A549 (cell line): ENCODE results near the gene KCNQ1. TPM values are rescaled to one million over a fixed set of nuclear protein-coding genes. Genes with fewer than 3 reads are reported as not detected.

Source experiments
- ATAC-seq, 2 experiments: fragments of 200-7000 bp in 1 of 2; fragments of >200 bp in 1 of 2; cut with Nextera tagmentation in 1 of 2; cut with Tn5 transposase in 1 of 2; 3 replicates each; pipeline versions ENCODE4 v1.8.0 to v1.9.1; 2018 to 2020; ENCODE audit warnings: mild to moderate bottlenecking in 1 of 2, moderate library complexity in 1 of 2
- CTCF ChIA-PET: fragments of 300-600 bp; sonication (Branson Sonifier 250); formaldehyde crosslinking; extraction: SDS; loops from one replicate; lab custom pipeline; 2021; ENCODE audit warnings: antibody characterized with exemption, inconsistent platforms; lab: Yijun Ruan, JAX
- POLR2A ChIA-PET: fragments of 350-600 bp; formaldehyde crosslinking; extraction: SDS; loops from one replicate; lab custom pipeline; 2021; ENCODE audit warnings: antibody characterized with exemption, inconsistent platforms; lab: Yijun Ruan, JAX
- DNase-seq, 2 experiments: peaks; one replicate each; pipeline versions ENCODE4 v3.0.0 to v3.0.0-alpha.2; 2011 to 2016; ENCODE audit warnings: low read depth in 1 of 2, low spot score in 1 of 2
- FAIRE-seq: peaks from 2 replicates; lab custom pipeline; 2011; peaks lifted over from hg19 to GRCh38; lab: Jason Lieb, UNC
- H3K27ac ChIP-seq, 2 experiments: fragments of >200 bp; sonication (Bioruptor Twin); formaldehyde crosslinking; 3 replicates each; pipeline ENCODE4 v1.5.1; 2016 to 2017
- H3K4me1 ChIP-seq: fragments of >200 bp; sonication (Bioruptor Twin); formaldehyde crosslinking; 3 replicates; pipeline ENCODE4 v1.6.1; 2016
- H3K4me2 ChIP-seq: fragments of >200 bp; sonication (Bioruptor Twin); formaldehyde crosslinking; 3 replicates; pipeline ENCODE4 v1.6.1; 2016
- H3K4me3 ChIP-seq: fragments of >200 bp; sonication (Bioruptor Twin); formaldehyde crosslinking; 3 replicates; pipeline ENCODE4 v1.5.1; 2016
- H3K9me3 ChIP-seq: fragments of >200 bp; sonication (Bioruptor Twin); formaldehyde crosslinking; 3 replicates; pipeline ENCODE4 v1.6.1; 2016
- ATOH8 ChIP-seq: fragments of 250-450 bp; sonication (Bioruptor Pico); IDR thresholded peaks from 2 replicates; pipeline ENCODE4 v1.5.0; 2020; ENCODE audit warnings: low read depth, mild to moderate bottlenecking, moderate library complexity
- CBX8 ChIP-seq: fragments of 200-600 bp; sonication (generic); IDR thresholded peaks from 2 replicates; pipeline ENCODE4 v1.6.1; 2016
- CTCF ChIP-seq: fragments of >200 bp; sonication (Bioruptor Twin); formaldehyde crosslinking; IDR thresholded peaks from 3 replicates; pipeline ENCODE4 v1.5.1; 2016
- FOSB ChIP-seq: fragments of 250-450 bp; sonication (Bioruptor Pico); IDR thresholded peaks from 2 replicates; pipeline ENCODE4 v1.5.0; 2020; ENCODE audit warnings: mild to moderate bottlenecking, moderate library complexity
- FOSL2 ChIP-seq, 2 experiments: fragments of 450-650 bp in 1 of 2; fragments of >200 bp in 1 of 2; sonication (Bioruptor Twin) in 1 of 2; formaldehyde crosslinking; IDR thresholded peaks; 2 replicates each; pipeline versions ENCODE4 v1.5.0 to v1.6.1; 2016 to 2020; ENCODE audit warnings: mild to moderate bottlenecking in 1 of 2, moderate library complexity in 1 of 2
- GATA3 ChIP-seq: IDR thresholded peaks from 2 replicates; pipeline ENCODE4 v1.6.1; 2012; ENCODE audit warnings: borderline replicate concordance
- HEYL ChIP-seq: fragments of 250-450 bp; sonication (Bioruptor Pico); IDR thresholded peaks from 2 replicates; pipeline ENCODE4 v1.8.0; 2021; ENCODE audit warnings: mild to moderate bottlenecking, moderate library complexity
- HOXB5 ChIP-seq: fragments of 250-450 bp; sonication (Bioruptor Pico); IDR thresholded peaks from 2 replicates; pipeline ENCODE4 v1.5.0; 2020; ENCODE audit warnings: mild to moderate bottlenecking, moderate library complexity
- JUN ChIP-seq, 2 experiments: fragments of >200 bp; sonication (Bioruptor Twin); formaldehyde crosslinking; IDR thresholded peaks; 2 replicates in 1 of 2; 3 replicates in 1 of 2; pipeline ENCODE4 v1.6.1; 2016 to 2017
- KDM5A ChIP-seq: fragments of 200-600 bp; sonication (generic); IDR thresholded peaks from 2 replicates; pipeline ENCODE4 v1.6.1; 2016; ENCODE audit warnings: antibody characterized with exemption, mild to moderate bottlenecking
- MAFK ChIP-seq: fragments of 450-650 bp; IDR thresholded peaks from 2 replicates; pipeline ENCODE4 v1.6.1; 2014; ENCODE audit not compliant: partially characterized antibody
- MAZ ChIP-seq: fragments of 150-350 bp; IDR thresholded peaks from 2 replicates; pipeline ENCODE4 v1.6.1; 2014; ENCODE audit warnings: antibody characterized with exemption, low read depth, low read length, borderline replicate concordance
- NFE2L2 ChIP-seq: fragments of 150-350 bp; conservative IDR thresholded peaks from 2 replicates; pipeline ENCODE4 v1.6.1; 2014; ENCODE audit warnings: low read length
- NR3C1 ChIP-seq: fragments of >200 bp; sonication (Bioruptor Twin); formaldehyde crosslinking; IDR thresholded peaks from 3 replicates; pipeline ENCODE4 v1.6.1; 2017
- PHF8 ChIP-seq: fragments of 200-600 bp; sonication (generic); IDR thresholded peaks from 2 replicates; pipeline ENCODE4 v1.6.1; 2016; ENCODE audit warnings: low read depth, mild to moderate bottlenecking, antibody characterized with exemption, moderate library complexity, borderline replicate concordance
- RAD21 ChIP-seq, 2 experiments: fragments of >200 bp in 1 of 2; sonication (Bioruptor Twin) in 1 of 2; formaldehyde crosslinking in 1 of 2; IDR thresholded peaks in 1 of 2; conservative IDR thresholded peaks in 1 of 2; 2 replicates in 1 of 2; 3 replicates in 1 of 2; pipeline ENCODE4 v1.6.1; 2012 to 2018; ENCODE audit warnings: inconsistent platforms in 1 of 2
- RARB ChIP-seq: fragments of 250-450 bp; sonication (Bioruptor Pico); IDR thresholded peaks from 2 replicates; pipeline ENCODE4 v1.8.0; 2021; ENCODE audit warnings: mild to moderate bottlenecking, moderate library complexity
- RNF2 ChIP-seq: fragments of 200-600 bp; sonication (generic); IDR thresholded peaks from 2 replicates; pipeline ENCODE4 v1.6.1; 2016; ENCODE audit warnings: low read depth, mild to moderate bottlenecking, antibody characterized with exemption, moderate library complexity, borderline replicate concordance
- SMC3 ChIP-seq: fragments of >200 bp; sonication (Bioruptor Twin); formaldehyde crosslinking; IDR thresholded peaks from 3 replicates; pipeline ENCODE4 v1.6.1; 2018; ENCODE audit warnings: inconsistent platforms
- TP53 ChIP-seq: fragments of 250-450 bp; sonication (Bioruptor Pico); IDR thresholded peaks from 2 replicates; pipeline ENCODE4 v1.5.0; 2021; ENCODE audit warnings: mild to moderate bottlenecking, moderate library complexity
- ZSCAN20 ChIP-seq: fragments of 250-450 bp; sonication (Bioruptor Pico); IDR thresholded peaks from 2 replicates; pipeline ENCODE4 v1.8.0; 2022; ENCODE audit warnings: mild to moderate bottlenecking, moderate library complexity
- WGBS: methylation state at CpG from one replicate; pipeline ENCODE4 v1.1.6; 2017; ENCODE audit errors: missing lambda C conversion rate; 5-methylcytosine and 5-hydroxymethylcytosine counted together
- polyA plus RNA-seq, 4 experiments: library from polyadenylated mRNA; depleted of rRNA in 3 of 4; stranded (reverse); fragments of >200 nt; fragmentation: RNase III in 1 of 4; extraction: RNeasy Plus Mini Kit Qiagen cat#74134 plus additional on column Dnase treatment in 1 of 4; gene quantifications; 2 replicates in 3 of 4; 3 replicates in 1 of 4; pipeline ENCODE4 v1.2.3, GENCODE V29; 2011 to 2017
- TF ChIP-seq, protein P1 (sequence below): IDR thresholded peaks from 2 replicates; pipeline ENCODE4 v1.6.1; 2012

KCNQ1 gene
- polyA plus RNA-seq, 2 of the 4 experiments (the other 2 are of a cell fraction) = 0.14 to 0.17 TPM

- ChIA-PET CTCF (interaction anchor here (0.9 to 2.0 kb wide), 6 partner anchors 9 to 199 kb away, joined by 3 to 6 read pairs (median 4); no protein-coding TSS in a partner anchor), POLR2A (no interaction called here)
- no peak overlapping the region for H3K27ac ChIP-seq
- 83% methylated on average over 3 of the region's 3 CpGs for WGBS
- H3K9me3 ChIP-seq = no peaks in the 10 kb centered on the region
- no peak for FAIRE-seq
- no peak for DNase-seq
- no peak overlapping the region for H3K4me2 ChIP-seq
- no peaks in the 10 kb centered on the region for H3K4me1 ChIP-seq
- TF ChIP-seq SMC3 (peak; percentile 27; the same call in 1 of the 3 replicates), CTCF (peak; percentile 24; the same call in 1 of the 3 replicates), RAD21 (conservative IDR thresholded peaks at IDR 0.05 in 1 of 2, IDR thresholded peaks at IDR 0.05 in 1 of 2) (peak in 1 of 2 experiments; percentile 26; a peak in 2 of 5 replicates), FOSL2 (IDR thresholded peaks at IDR 0.05) (no peak), FOSL2 (CRISPR knock-in tag; IDR thresholded peaks at IDR 0.05) (no peak), CBX8 (no peak)
- TF ChIP-seq, all 56 proteins: peak for 3
- ATAC-seq = peak; percentile 18 to 45; a peak in 2 of 6 replicates
- H3K4me3 ChIP-seq = no peak overlapping the region
These were observed 247.4 kb downstream of the KCNQ1 start for GRCh38 chr11:2691991-2692875.

GRCh38 chr11:2693271-2694261 lies 248.8 kb downstream of the KCNQ1 start:
- no peak for FAIRE-seq
- H3K4me1 ChIP-seq = peaks cover 7% of the 10 kb centered on the region; the same call in 2 of the 3 replicates
- TF ChIP-seq HEYL (CRISPR knock-in tag) (no peak), MAZ (no peak), RARB (CRISPR knock-in tag) (no peak), ZSCAN20 (no peak)
- H3K9me3 ChIP-seq = no peaks in the 10 kb centered on the region
- ChIA-PET POLR2A (no interaction called here), CTCF (interaction anchor here (0.9 to 2.4 kb wide), 4 partner anchors 10 to 198 kb away, joined by 3 to 14 read pairs (median 5); no protein-coding TSS in a partner anchor)
- WGBS = 88% methylated on average over 12 of the region's 18 CpGs
- no peak overlapping the region for H3K4me2 ChIP-seq
- H3K27ac ChIP-seq = no peak overlapping the region
- no peak overlapping the region for H3K4me3 ChIP-seq
- peak in 1 of 2 experiments; percentile 10 for DNase-seq
- ATAC-seq = peak in 1 of 2 experiments; percentile 42; a peak in 2 of 6 replicates

DNA sequence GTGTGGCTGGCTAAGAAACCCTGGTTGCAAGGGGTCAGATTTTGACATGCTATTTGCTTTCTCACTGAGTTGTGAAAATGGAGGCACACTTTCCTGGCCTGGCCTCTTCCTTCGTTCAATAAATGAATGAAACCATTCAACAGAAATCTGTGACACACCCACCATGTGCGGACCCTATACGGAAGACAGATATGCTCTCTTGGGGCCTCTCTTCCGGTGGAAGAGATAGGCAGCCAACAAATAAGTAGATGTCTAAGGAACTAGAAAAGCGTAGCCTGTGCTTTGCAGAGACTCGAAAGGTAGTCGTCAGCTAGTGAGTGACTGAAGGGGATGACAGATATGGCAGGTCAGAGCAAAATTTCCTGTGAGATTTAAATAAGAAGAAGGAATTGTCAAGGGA lies 249.7 kb downstream of the KCNQ1 start:
- ATAC-seq (no peak), FAIRE-seq (no peak), DNase-seq (no peak)
- WGBS = 93% methylated on average over 7 of the region's 7 CpGs
- ChIA-PET POLR2A (no interaction called here), CTCF (interaction anchor here (1.0 to 2.4 kb wide), 4 partner anchors 161 to 229 kb away, joined by 3 to 14 read pairs (median 4); no protein-coding TSS in a partner anchor)
- Histone ChIP-seq H3K4me1 (peaks cover 11% of the 10 kb centered on the region; the same call in 2 of the 3 replicates), H3K4me3 (no peak overlapping the region), H3K4me2 (no peak overlapping the region), H3K27ac (no peak overlapping the region), H3K9me3 (no peaks in the 10 kb centered on the region)
- TF ChIP-seq MAFK (no peak), NFE2L2 (no peak), MAZ (no peak), TP53 (CRISPR knock-in tag) (no peak), FOSB (CRISPR knock-in tag) (no peak), GATA3 (no peak), CTCF (no peak), PHF8 (no peak), RARB (CRISPR knock-in tag) (no peak), ATOH8 (CRISPR knock-in tag) (no peak), NR3C1 (no peak), JUN (IDR thresholded peaks at IDR 0.05) (no peak), HOXB5 (no peak), FOSL2 (IDR thresholded peaks at IDR 0.05) (no peak), FOSL2 (CRISPR knock-in tag; IDR thresholded peaks at IDR 0.05) (no peak), KDM5A (no peak), SMC3 (no peak), RNF2 (no peak)
- TF ChIP-seq, protein P1, sequence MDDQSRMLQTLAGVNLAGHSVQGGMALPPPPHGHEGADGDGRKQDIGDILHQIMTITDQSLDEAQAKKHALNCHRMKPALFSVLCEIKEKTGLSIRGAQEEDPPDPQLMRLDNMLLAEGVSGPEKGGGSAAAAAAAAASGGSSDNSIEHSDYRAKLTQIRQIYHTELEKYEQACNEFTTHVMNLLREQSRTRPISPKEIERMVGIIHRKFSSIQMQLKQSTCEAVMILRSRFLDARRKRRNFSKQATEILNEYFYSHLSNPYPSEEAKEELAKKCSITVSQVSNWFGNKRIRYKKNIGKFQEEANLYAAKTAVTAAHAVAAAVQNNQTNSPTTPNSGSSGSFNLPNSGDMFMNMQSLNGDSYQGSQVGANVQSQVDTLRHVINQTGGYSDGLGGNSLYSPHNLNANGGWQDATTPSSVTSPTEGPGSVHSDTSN = no peak
